ENCODE results near the gene CEP85L.

Gene CEP85L

DNA sequence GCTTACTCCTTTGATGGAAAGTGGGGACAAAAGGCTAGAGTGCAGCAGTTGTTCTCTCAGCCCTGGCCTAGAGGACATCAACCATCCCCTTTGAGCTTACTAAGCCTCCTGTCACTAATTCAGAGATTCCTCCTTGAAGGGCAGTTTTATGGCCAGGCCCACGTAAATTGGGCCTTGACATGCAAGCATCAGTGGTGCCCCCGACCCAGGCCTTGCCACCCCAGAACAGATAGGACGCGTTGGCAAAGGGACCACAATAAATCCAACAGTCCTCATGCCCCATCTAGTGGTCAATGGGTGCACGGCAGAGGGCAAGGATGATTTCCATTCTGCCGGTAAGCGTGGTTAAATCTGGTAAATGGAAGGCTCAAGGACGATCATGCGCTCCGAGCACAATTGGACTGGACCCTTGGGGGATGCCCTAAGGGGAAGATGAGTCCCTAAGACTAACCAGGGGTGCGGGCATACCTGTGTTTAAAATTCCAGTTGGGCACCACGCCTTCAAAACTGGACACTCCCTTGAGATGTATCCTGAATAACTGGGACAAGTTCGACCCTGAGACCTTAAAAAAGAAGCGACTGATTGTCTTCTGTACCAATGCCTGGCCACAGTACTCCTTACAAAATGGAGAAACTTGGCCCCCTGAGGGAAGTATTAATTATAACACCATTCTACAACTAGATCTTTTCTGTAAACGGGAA is 32.6 kb downstream of the CEP85L start:
- no peak for FAIRE-seq

DNA sequence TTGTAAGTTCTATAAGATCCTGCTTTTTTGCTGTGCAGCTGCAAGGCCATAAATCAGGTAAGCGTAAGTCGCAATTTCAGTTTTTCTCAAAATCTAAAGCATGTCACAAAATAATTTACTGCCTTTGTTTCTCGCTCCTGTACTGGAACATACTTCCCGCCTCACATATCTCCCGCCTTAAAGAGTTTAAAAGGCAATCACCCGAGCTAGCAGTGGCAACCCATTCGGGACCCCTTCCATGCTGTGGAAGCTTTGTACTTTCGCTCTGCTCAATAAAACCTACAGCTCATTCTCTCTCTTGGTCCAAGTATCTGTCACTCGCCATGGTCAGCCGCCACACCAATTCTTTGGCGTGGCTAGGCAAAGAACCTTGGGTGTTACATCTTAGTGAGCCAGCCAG is 34.0 kb downstream of the CEP85L start:
- no peak for FAIRE-seq

DNA sequence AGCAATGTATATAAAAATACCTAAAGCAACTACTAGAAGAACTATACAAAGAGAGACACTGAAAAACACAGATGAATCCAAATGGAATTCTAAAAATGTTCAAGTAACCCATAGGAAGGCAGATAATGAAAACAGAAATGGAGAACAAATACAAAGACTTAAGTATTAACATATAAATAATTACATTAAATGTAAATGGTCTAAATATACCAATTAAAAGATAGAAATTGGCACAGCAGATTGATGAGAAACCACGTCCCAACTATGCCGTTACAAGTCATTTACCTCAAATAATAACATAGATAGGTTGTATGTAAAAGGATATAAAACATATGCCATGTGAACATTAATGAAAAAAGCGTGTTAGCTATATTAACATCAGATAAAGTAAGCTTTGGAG is 40.1 kb downstream of the CEP85L start:
- FAIRE-seq, result no peak

DNA sequence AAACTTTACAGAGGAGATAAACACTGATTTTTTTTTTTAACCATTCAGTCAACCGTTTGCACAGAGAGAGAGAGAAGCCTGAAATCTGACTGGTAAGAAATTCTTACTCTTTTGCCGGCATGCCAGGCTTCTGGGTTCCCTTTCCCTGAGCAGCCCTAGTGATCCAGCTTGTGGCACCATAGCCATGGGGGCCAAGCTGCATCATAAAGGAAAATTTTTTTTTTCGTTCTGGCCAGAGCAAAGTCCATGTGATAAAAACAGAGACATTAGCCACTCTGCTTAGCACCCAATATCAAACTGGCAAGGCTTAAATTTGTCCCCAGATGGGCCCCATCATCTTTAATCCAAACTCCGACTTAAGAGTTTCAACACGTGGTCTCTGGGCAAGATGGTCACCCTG is 44.5 kb downstream of the CEP85L start:
- FAIRE-seq, result no peak

DNA sequence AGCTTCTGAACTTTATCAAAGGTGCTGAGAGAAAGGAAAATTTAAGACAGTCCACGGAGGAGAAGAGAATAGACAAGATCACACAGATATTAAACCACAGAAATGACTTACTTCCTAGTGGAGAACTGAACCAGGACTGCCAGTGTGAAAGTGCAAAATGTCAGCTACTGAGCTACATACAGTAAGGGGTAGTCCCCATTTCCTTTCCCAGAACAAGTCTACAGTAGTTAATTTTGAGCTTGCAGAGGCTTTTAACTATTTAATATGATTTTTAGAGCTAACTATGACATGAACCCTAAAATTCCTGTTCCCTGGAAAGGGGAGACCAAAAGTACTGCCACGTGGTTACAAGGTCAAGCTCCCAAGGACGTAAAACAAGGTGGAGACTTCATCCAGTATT is 45.1 kb downstream of the CEP85L start:
- no peak for FAIRE-seq

DNA sequence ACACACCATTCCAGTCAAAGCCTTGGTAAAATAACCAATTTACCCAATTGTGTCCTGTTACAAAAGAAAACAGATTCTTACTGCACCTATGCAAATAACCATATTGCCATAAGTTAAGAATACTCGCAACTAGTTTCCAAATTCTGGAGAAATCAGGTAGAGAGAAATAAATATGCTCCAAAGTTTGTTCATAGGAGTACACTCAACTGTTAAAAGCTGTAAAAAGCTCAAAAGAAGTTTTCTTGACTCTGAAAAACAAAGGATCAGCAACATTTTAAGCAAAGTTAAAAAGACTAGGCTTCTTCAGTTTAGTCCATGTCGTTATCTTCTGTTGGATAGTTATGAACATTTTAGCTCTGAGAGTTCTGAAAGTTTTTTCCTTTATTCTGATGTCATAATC is 48.0 kb downstream of the CEP85L start:
- FAIRE-seq, result no peak

DNA sequence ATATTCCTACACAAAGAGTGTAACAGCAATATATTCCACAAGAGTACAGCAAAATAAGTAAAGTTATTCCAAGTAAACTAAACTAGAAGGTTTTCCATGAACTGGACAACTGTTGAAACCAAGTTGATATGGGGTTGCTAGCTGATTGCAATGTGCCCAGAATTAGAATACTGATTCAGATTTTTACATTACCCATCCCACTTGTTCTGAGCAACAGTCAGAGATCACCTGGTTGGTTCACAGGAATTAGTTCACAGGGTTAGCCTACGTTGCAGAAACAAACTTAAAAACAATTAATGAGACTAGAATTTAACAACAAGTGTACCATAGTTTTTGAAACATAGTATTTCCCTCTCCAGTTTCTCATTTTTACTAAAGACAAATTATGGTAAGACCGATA is 49.1 kb downstream of the CEP85L start:
- FAIRE-seq, result no peak

DNA sequence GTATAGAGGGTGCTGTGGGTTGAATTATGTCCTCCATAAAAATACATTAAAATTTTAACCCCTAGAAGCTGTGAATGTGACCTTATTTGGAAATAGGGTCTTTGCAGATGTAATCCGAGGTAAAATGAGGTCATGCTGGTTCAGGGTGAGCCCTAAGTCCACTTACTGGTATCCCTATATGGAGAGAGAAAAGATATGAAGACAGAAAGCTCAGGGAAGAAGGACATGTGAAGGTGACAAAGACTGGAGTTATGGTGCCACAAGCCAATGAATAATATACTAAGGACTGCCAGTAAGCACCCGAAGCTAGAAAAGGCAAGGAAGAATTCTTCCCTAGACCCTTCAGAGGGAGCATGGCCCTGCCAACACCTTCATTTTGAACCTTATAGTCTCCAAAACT is 53.1 kb downstream of the CEP85L start:
- no peak for FAIRE-seq

DNA sequence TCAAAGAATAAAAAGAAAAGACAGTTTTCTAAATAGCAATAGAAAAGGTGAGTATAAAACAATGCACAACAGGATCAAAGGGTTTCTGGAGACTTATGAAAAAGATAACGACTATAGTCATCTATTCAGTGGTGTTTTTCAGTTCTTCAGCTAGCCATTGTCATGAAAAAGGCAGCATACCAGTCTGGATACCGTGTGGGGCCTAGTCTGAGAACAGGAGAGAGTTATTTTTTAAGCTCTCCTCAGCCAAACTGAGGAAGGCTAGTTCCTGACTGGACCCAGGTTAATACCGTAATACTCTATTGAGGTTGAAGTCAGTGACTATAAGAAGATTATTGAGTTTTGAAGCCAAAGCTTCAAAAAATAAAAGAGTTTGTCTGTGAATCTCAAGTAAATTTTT is 53.8 kb downstream of the CEP85L start:
- no peak for FAIRE-seq

DNA sequence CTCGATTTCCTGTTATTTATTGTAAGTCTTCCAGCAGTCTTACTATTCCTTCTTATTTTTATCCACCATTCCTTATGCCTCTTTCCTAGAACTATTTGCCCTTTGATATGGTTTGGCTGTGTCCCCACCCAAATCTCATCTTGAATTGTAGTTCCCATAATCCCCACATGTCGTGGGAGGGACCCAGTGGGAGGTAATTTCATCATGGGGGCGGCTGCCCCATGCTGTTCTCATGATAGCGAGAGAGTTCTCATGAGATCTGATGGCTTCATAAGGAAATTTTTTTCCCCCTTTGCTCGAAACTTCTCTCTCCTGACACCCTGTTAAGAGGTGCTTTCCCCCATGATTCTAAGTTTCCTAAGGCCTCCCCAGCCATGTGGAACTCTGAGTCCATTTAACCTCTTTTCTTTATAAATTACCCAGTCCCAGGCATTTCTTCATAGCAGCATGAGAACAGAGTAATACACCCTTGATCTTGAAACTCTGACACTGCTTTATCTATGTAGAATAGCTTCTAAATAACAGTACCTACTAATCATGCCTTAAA is 54.5 kb downstream of the CEP85L start:
- FAIRE-seq, result no peak

DNA sequence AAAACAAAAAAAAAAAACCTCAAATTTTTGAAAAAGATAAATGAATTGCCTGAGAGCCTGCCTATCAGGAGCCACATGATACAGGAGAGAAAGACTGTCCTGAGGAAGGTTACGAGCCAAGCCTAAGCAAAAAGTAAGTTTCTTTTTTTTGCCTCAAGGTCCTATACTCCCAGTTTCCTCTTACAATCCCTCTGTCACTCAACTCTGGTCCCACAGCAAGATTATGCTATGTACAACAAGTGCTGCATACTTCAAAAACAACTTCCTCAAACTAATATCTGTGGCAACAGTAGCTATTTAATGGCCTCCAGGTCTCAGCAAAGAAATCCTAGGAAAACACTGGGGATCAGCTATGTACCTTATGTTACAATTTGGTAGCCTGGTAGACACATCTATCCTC is 56.5 kb downstream of the CEP85L start:
- no peak for FAIRE-seq

DNA sequence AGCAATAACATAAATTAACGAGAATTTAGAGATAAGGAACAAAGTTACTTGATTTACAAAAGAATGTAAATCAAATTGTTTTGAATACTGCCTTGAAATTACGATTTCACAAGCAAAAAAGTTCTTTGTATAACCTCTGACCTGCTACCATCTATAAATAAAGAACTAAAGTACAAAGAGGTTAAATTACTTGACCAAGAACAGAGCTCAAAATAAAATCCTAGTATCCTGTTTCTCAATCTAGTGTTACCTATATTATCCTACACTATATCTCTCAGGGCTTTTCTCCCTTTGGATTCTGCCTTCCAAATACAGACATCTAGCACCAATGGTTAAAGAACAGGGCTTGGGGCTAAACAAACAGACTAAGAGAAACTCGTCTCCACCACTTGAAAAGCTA is 59.5 kb downstream of the CEP85L start:
- peak; percentile 57 for FAIRE-seq

DNA sequence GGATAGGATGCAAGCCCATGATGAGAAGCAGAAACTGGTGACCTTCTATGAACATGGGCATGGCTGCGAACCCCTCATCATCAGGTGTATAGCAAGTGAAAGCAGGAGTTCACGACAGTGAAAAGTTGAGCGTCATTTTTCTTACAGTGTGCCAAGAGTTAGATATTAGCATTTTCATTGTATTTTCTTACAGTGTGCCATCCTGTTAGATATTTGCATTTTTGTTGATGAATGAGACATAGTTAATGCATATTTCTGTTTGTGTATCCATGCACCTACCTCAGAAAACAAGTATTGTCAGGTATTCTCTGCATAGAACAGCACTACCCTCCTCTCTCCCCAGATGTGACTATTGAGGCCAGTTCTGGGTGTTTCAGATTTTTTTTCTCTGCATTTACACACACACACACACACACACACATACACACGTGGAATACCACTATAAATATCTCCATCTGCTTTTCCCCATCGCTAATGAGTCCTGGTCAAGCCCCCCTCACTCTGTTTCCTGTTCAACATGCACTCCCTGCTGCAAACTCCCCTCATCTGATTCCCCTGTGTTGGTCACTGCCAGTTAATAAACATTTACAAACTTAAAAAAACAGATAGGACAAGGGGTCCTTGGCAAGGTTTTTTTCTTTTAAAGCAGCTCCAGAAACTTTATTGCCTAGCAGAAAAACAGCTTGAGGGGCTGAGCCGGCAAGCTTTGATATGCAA is 61.6 kb downstream of the CEP85L start:
- no peak for FAIRE-seq

DNA sequence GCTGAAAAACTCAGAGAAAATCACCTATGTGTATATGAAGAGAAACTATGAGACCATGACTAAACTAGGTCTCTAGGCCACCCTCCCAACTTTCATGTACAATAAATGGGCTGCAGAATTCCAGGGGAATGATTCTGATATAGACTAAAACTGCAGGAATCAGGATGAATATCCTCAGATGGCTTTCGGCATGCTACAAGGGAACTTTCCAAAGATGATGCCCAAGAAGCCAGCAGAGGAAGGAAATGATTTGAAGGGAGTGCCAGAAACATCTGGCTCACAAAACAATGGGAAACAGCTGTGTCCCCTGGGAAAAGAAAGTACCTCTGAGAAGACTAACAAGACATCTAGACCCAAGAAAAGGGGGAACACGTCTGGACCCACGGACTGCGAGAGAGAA is 62.2 kb downstream of the CEP85L start:
- FAIRE-seq, result no peak

DNA sequence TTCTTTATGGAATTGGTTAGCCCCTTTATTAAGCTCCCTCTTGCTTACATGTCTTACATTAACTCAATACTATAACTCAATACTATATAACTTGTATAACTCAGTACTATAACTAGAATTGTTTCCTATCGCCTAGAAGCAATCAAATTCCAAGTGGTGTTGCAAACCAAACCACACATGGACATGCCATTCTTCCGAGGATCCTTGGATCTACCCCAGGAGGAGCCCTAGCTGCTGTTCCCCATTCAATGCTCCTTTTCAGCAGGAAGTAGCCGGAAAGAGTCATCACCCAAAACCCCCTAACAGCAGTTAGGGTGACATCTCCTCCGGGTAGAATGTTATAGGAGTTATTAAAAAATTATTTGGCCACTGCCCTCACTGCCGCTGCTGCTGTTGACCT is 62.8 kb downstream of the CEP85L start:
- no peak for FAIRE-seq

DNA sequence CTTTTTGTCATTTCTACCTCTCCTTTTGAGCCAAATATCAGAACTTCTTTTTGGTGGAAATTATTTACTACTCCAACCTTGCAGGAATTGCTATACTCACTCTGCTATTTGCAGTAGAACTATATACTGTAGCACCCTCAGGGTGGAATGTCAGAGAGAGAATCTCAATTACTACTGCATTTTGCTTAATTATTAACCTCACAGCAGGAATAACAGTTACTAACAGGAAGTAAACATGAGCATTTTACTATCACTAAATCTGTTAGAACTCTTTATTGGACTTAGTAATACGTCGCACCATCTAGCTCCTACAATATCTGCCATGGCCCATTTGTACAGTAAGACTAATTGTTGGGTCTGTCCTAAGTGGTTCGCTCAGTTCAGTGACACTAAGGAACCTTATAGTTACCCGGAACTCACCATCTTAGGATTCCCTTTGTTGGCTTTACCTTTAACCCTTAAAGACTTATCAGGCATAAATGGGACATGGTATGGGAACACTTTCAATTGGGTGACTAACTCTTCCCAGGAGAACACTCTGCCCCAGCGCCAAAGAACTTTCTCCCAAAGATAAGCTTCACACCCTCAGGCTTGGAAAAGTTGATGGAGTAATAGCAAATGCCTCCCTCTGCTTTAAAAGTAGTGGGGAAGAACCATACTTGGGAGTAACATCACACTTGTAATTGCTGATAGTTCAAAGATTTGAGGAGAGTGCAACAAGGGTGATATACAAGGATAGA is 64.5 kb downstream of the CEP85L start:
- no peak for FAIRE-seq

DNA sequence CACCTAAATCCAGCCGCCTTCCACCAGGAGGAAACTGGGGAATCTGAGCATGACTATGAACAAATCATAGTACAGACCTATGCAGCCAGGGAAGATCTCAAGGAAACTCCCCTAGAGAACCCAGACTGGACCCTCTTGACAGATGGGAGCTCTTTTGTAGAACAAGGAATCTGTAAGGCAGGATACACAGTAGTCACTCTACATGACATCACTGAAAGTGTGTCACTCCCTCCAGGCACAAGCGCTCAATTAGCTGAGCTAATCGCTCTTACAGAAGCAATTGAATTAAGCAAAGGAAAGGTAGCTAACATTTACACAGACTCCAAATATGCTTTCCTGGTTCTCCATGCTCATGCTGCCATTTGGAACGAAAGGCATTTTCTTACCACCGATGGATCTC is 66.5 kb downstream of the CEP85L start:
- no peak for FAIRE-seq

DNA sequence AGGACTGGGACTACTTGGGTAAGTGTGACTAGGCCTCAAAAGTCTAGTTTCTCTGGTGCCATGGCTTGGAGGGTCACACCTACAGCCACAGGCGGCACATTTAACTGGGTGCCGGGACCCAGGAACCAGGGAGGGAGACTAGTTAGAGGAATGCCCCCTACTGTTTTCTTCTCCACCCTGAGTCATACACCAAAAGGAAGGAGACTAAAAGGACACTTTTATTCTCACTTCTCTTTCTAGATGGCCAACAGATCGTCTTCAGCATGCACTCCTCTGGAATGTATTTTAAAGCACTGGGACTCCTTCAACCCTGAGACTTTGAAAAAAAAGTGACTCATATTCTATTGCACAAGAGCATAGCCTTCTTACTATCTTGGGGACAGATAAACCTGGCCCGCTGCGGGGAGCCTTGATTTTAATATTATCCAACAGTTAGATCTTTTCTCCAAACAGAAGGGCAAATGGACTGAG is 69.9 kb downstream of the CEP85L start:
- no peak for FAIRE-seq

DNA sequence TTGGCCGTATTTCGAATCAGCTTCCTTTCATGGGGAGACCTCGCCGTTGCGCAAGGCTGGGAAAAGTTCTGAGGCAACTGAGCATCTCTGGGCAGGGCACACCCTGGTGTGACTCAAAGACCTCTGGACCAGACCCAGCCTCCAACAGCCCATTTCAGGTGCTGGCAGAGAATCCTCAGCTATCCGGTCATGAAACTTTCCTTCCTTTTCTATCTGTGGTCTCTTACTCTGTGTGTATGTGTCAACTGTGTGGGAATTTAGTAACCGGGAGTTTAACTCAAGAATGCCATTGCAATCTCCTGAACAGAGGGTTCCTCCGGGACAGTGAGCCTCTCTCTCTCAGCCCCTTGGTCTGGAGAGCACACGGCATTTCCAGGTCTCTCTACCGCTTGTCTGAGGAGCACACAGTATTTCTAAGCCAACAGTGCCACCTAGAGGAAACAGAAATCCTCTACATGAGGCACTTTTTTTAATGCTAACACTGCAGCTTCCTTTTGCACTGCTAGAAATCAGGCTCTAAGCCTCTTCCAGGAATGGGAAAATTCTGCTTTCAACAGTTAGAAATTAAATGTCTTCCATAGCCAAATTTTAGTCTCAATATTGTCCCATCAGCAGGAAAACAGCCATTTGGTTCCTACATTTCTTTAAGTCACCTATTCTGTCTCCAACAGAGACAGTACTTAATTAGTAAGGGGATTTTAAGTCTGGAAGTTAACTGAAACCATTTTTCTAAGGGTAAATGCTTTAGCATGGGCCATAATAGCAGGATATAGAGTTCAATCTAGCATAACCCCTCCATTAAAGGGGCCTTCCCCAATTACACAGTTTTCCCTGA is 70.6 kb downstream of the CEP85L start:
- FAIRE-seq, result peak; percentile 28

DNA sequence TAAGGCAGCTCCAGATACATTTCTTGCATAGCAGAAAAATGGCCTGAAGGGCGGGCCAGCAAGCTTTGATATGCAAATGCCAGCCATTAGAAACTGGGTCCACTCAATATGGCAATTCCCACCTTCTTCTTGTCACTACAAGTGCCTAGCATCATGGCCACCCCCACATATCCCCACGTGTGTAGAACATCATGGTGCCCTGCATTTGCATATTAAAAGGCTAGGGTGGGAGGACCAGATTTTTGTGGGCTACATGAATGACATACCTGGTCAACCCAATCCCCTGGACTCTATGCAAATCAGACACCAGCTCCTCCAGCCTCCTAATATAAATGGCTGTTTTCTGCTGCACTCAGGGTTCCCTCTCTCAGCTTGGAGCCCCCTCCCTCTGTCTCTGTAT is 71.6 kb downstream of the CEP85L start:
- FAIRE-seq, result no peak

DNA sequence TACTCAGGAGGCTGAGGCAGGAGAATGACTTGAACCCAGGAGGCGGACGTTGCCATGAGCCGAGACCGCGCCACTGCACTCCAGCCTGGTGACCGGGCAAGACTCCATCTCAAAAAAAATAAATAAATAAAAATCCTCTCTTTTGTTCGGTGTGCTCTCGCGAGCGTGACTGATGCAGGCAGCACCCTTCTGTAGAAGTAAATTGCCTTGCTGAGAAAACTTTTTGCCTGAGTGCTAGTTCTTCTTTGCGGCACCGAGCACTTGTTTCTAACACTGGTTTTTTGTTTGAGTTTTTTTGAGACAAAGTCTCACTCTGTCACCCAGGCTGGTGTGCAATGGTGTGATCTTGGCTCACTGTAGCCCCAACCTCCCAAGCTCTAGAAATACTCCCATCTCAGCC is 72.8 kb downstream of the CEP85L start:
- FAIRE-seq, result no peak

DNA sequence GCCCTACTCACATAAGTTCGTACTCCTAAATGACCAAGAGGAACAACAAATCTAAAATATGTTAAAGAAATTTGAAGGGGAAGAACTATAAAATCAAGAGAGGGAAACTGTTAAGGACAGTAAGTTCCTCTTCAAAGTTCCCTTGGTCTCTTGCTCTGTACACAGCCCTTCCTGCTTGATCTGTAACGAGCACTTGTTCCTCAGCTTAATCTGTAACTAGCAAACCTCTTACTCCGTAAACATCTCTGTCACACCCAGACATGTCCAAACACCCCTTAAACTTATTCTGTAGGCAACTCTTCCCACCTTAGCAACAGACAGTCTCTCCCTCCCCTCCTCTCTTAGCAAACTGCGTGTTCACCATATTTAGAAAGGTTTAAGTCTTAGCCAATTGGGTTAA is 73.4 kb downstream of the CEP85L start:
- no peak for FAIRE-seq
